ENCODE measurements around the gene ANKMY2.

Gene ANKMY2

DNA sequence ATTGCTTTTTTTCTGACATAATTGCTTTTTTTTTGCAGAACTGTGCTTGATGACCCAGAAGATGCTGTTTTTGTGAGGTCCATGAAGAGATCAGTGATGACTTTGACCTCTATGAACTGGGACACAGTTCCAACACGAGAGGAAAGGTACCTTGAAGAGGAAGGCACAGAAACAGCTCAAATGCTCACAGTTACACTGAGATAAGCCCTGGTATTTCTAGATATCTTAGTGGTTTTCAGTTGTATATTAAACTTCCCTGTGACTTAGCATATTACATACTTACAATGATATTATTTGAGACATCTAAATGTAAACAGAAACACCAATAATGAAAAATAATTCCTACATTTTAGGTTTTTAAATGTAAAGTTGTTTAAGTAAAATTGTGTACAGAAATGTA, 64.3 kb downstream of the ANKMY2 start:
- no peak overlapping the region for H2AFZ ChIP-seq (ENCODE audit: low read length, unreplicated experiment)
- H3K4me1 ChIP-seq (ENCODE audit: control insufficient read depth, insufficient read depth, low read length, unreplicated experiment) = no peaks in the 10 kb centered on the region
- no peaks in the 10 kb centered on the region for H3K36me3 ChIP-seq (ENCODE audit: insufficient read depth, low read length)

DNA sequence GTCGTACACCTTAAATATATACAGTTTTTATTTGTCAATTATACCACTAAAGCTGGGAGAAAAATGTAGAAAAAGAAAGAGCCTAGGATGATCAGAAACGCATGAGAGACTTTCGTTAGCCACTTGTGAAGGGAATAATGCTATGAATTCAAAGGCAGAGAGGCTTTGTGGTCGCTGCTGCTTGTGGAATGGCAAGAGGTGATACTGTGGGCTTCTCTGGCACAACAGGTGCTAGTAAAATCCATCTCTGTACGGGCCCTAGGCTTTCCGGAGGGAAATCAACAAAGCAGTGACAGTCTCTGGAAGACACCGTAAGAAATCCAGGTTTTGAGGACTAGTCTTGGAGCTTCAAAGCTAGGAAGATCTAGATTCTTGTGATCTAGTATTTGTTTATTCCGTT, 66.3 kb downstream of the ANKMY2 start:
- Histone ChIP-seq H3K79me2 (ENCODE audit: control insufficient read depth, insufficient read depth, low read length, unreplicated experiment) (no peaks in the 10 kb centered on the region), H3K4me3 (ENCODE audit: low read depth, low read length) (no peak overlapping the region), H3K4me1 (ENCODE audit: control insufficient read depth, insufficient read depth, low read length, unreplicated experiment) (no peaks in the 10 kb centered on the region), H3K27me3 (ENCODE audit: insufficient read depth, low read length) (no peaks in the 10 kb centered on the region), H2AFZ (ENCODE audit: low read length, unreplicated experiment) (no peak overlapping the region), H3K36me3 (ENCODE audit: insufficient read depth, low read length) (no peaks in the 10 kb centered on the region), H3K27ac (ENCODE audit: low read depth, low read length) (no peak overlapping the region)

More for the DNA sequence above, 64.3 kb downstream of the ANKMY2 start:
- H3K4me3 ChIP-seq (ENCODE audit: low read depth, low read length) = no peak overlapping the region
- no peak overlapping the region for H3K27ac ChIP-seq (ENCODE audit: low read depth, low read length)
- H3K79me2 ChIP-seq (ENCODE audit: control insufficient read depth, insufficient read depth, low read length, unreplicated experiment) = no peaks in the 10 kb centered on the region
- no peaks in the 10 kb centered on the region for H3K27me3 ChIP-seq (ENCODE audit: insufficient read depth, low read length)

DNA sequence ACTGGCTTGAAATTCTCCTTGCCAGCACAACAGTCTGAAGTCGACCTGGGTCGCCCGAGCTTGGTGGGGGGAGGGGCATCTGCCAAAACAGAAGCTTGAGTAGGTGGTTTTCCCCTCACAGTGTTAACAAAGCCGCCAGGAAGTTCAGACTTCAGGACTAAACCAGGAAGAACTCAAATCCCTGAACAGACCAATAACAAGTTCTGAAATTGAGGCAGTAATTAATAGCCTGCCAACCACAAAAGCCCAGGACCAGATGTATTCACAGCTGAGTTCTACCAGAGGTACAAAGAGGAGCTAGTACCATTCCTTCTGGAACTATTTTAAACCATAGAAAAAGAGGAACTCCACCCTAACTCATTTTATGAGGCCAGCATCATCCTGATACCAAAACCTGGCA, 73.6 kb downstream of the ANKMY2 start:
- no peaks in the 10 kb centered on the region for H3K4me1 ChIP-seq (ENCODE audit: control insufficient read depth, insufficient read depth, low read length, unreplicated experiment)
- no peaks in the 10 kb centered on the region for H3K79me2 ChIP-seq (ENCODE audit: control insufficient read depth, insufficient read depth, low read length, unreplicated experiment)
- no peak overlapping the region for H3K27ac ChIP-seq (ENCODE audit: low read depth, low read length)
- no peaks in the 10 kb centered on the region for H3K36me3 ChIP-seq (ENCODE audit: insufficient read depth, low read length)
- H3K4me3 ChIP-seq (ENCODE audit: low read depth, low read length) = no peak overlapping the region
- no peaks in the 10 kb centered on the region for H3K27me3 ChIP-seq (ENCODE audit: insufficient read depth, low read length)
- no peak overlapping the region for H2AFZ ChIP-seq (ENCODE audit: low read length, unreplicated experiment)

DNA sequence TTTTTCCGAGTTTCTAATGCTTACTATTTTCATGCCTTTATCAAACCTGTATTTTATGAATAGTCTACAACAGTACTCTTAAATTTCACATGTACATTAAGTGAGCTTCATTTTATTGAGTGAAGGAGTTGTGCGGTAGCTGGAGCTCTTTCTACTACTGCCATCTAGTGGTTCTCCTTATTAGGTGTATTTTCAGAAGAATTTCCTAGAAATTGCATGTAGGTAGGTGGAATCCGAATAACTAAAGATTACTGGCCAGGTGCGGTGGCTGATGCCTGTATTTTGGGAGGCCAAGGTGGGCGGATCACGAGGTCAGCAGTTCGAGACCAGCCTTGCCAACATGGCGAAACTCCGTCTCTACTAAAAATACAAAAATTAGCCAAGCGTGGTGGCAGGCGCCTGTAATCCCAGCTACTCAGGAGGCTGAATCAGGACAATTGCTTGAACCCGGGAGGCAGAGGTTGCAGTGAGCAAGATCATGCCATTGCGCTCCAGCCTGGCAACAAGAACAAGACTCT, 80.6 kb downstream of the ANKMY2 start:
- no peak overlapping the region for H3K4me3 ChIP-seq (ENCODE audit: low read depth, low read length)
- no peak overlapping the region for H2AFZ ChIP-seq (ENCODE audit: low read length, unreplicated experiment)
- H3K27ac ChIP-seq (ENCODE audit: low read depth, low read length) = no peak overlapping the region
- no peaks in the 10 kb centered on the region for H3K79me2 ChIP-seq (ENCODE audit: control insufficient read depth, insufficient read depth, low read length, unreplicated experiment)
- H3K27me3 ChIP-seq (ENCODE audit: insufficient read depth, low read length) = no peaks in the 10 kb centered on the region
- no peaks in the 10 kb centered on the region for H3K36me3 ChIP-seq (ENCODE audit: insufficient read depth, low read length)
- H3K4me1 ChIP-seq (ENCODE audit: control insufficient read depth, insufficient read depth, low read length, unreplicated experiment) = peaks cover 6% of the 10 kb centered on the region

DNA sequence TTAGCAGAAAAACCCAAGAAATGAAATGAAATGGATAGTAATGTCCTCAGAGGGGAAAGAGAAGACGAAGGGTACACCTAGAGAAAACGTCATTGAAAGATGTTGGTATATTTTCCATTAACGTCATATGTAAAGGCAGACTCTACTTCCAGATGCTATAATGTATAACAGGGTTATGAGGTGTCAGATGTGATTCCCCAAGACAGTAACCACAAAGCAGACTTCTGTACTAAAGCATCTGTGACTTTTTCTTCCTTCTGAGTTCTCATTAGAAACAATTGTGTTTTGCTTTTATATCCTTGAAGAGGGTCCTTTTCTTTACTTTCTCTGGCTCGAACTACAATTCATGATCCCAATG, 81.6 kb downstream of the ANKMY2 start:
- H3K27ac ChIP-seq (ENCODE audit: low read depth, low read length) = no peak overlapping the region
- no peaks in the 10 kb centered on the region for H3K79me2 ChIP-seq (ENCODE audit: control insufficient read depth, insufficient read depth, low read length, unreplicated experiment)
- no peak overlapping the region for H3K4me3 ChIP-seq (ENCODE audit: low read depth, low read length)
- peaks cover 6% of the 10 kb centered on the region for H3K4me1 ChIP-seq (ENCODE audit: control insufficient read depth, insufficient read depth, low read length, unreplicated experiment)
- no peaks in the 10 kb centered on the region for H3K27me3 ChIP-seq (ENCODE audit: insufficient read depth, low read length)
- no peaks in the 10 kb centered on the region for H3K36me3 ChIP-seq (ENCODE audit: insufficient read depth, low read length)
- H2AFZ ChIP-seq (ENCODE audit: low read length, unreplicated experiment) = peak overlapping the region; percentile 16

DNA sequence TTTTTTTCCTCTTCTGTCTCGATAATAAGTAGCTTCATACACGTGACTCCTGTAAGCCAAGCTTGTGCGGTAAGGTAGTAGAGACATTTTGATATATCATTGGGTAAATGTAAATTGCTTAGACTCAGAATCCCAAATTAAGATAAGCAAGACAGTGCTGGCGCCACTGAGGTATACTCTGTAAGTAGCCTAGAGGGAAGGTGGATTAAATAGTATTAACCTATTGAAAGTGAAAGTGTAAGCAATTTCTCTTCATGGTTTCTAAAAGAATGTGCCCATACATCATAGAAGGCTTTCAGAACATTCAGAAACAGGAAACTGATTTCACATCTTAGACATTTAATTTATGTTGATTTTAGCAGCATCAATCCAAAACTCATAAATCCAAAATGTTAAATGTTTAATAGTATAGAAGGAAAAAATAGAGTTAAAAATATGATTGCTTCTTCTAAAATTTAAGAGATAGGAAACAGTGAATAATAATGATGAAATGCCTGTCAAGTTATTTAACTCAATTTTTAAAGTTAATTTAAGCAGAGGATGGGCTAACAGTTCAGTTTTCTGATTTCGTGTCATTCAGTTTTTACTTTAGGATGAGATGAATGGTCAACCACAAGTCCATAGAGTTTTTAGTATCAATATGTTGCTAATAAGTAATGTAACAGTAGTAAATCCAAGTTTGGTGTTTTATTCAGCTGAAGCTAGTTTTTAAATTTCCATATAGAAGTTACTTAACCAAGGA, 82.1 kb downstream of the ANKMY2 start:
- Histone ChIP-seq H3K79me2 (ENCODE audit: control insufficient read depth, insufficient read depth, low read length, unreplicated experiment) (no peaks in the 10 kb centered on the region), H2AFZ (ENCODE audit: low read length, unreplicated experiment) (peak overlapping the region; percentile 16), H3K4me3 (ENCODE audit: low read depth, low read length) (peak overlapping the region; percentile 29; the same call in 1 of the 2 replicates), H3K27me3 (ENCODE audit: insufficient read depth, low read length) (no peaks in the 10 kb centered on the region), H3K4me1 (ENCODE audit: control insufficient read depth, insufficient read depth, low read length, unreplicated experiment) (peaks cover 6% of the 10 kb centered on the region), H3K36me3 (ENCODE audit: insufficient read depth, low read length) (no peaks in the 10 kb centered on the region), H3K27ac (ENCODE audit: low read depth, low read length) (no peak overlapping the region)

DNA sequence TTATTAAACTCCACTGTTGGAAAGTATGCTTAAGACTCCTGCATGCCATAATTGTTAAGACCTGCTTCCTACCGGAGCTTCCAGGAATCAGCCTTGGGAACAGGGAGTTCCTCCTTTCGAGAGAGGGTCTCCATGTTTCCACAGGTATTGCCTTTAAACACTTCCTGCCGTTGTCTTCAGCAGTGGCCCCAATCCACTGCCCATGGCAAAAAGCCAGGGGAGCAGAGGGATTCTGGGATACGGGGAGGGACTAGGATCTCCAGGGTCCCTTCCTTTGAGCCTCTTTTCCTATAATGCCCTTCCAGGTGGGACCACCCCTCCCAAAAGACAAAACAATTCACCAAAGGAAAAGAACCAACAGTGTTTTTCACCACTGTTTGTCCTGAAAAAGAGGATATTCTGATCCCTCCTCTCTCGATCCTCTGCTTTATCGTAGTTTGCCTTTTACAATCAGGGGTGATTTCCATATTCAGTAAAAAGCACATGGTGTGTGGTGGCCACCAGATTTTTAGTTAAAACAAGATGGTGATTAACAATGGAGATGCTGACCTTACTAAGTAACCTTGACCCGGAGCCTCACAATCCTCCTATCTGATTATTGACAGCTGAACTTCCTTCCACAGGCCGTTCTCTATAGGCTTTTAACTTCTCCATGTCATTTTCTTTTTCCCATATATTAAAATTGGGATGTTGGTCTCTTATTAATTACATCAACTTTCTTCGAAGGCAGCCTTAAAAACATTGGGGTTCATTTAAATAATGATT, 82.9 kb downstream of the ANKMY2 start:
- Histone ChIP-seq H3K36me3 (ENCODE audit: insufficient read depth, low read length) (no peaks in the 10 kb centered on the region), H3K79me2 (ENCODE audit: control insufficient read depth, insufficient read depth, low read length, unreplicated experiment) (no peaks in the 10 kb centered on the region), H2AFZ (ENCODE audit: low read length, unreplicated experiment) (peak overlapping the region; percentile 16), H3K4me3 (ENCODE audit: low read depth, low read length) (no peak overlapping the region), H3K27me3 (ENCODE audit: insufficient read depth, low read length) (no peaks in the 10 kb centered on the region), H3K4me1 (ENCODE audit: control insufficient read depth, insufficient read depth, low read length, unreplicated experiment) (peaks cover 6% of the 10 kb centered on the region), H3K27ac (ENCODE audit: low read depth, low read length) (no peak overlapping the region)

DNA sequence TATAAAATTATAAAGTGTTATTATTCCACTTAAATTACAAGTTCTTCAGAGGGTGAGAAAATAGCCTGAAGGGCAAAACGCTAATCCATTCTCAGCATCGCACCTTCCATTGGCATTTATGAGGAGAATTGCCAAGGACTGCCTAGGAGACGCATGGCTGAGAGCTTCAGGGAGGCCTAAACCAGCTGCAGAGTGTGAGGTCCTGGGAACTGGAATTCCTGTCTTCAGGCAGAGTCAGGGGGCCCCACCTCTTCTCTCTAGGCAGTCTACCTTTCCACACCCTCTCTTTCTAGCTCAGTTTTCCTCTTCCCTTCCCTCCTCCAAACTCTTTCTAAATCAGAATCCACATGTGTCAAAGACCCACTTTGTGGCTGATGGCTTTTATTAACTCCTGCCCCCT, 83.6 kb downstream of the ANKMY2 start:
- H2AFZ ChIP-seq (ENCODE audit: low read length, unreplicated experiment) = no peak overlapping the region

DNA sequence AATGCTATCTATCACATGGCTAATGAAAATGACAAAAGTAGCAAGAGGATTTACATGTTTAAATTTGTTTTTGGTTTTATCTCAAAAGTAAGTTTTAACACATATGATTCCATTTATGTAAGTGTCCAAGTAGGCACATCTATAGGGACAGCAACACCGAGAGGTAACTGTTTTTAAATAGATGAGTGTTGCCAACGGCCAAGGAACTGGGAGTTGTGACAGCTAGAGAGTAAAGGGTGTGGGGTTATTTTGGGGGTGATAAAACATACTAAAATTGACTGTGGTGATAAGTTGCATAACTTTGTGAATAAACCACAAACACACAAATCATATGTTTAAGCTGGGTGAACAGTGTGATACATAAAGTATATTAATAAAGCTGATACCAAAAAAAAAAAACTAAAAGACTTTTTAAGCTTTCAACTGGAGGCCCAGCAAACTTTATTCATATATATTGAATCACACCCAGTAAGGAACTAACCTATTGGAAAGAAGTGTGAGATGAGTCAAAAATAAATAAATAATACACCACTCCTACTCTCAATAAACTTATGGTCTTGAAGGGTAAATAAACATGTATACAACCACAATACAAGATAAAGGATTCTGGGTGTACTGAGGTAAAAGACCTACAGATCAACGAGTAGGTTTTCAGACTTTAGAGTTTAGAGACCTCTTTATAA, 85.9 kb downstream of the ANKMY2 start:
- H3K36me3 ChIP-seq (ENCODE audit: insufficient read depth, low read length) = no peaks in the 10 kb centered on the region
- H3K27ac ChIP-seq (ENCODE audit: low read depth, low read length) = no peak overlapping the region
- no peaks in the 10 kb centered on the region for H3K27me3 ChIP-seq (ENCODE audit: insufficient read depth, low read length)
- H3K4me1 ChIP-seq (ENCODE audit: control insufficient read depth, insufficient read depth, low read length, unreplicated experiment) = peaks cover 6% of the 10 kb centered on the region
- H3K79me2 ChIP-seq (ENCODE audit: control insufficient read depth, insufficient read depth, low read length, unreplicated experiment) = no peaks in the 10 kb centered on the region
- no peak overlapping the region for H2AFZ ChIP-seq (ENCODE audit: low read length, unreplicated experiment)
- no peak overlapping the region for H3K4me3 ChIP-seq (ENCODE audit: low read depth, low read length)

More for the DNA sequence above, 83.6 kb downstream of the ANKMY2 start:
- H3K27ac ChIP-seq (ENCODE audit: low read depth, low read length) = no peak overlapping the region
- H3K36me3 ChIP-seq (ENCODE audit: insufficient read depth, low read length) = no peaks in the 10 kb centered on the region
- peaks cover 6% of the 10 kb centered on the region for H3K4me1 ChIP-seq (ENCODE audit: control insufficient read depth, insufficient read depth, low read length, unreplicated experiment)
- no peaks in the 10 kb centered on the region for H3K79me2 ChIP-seq (ENCODE audit: control insufficient read depth, insufficient read depth, low read length, unreplicated experiment)
- H3K4me3 ChIP-seq (ENCODE audit: low read depth, low read length) = no peak overlapping the region
- H3K27me3 ChIP-seq (ENCODE audit: insufficient read depth, low read length) = no peaks in the 10 kb centered on the region

DNA sequence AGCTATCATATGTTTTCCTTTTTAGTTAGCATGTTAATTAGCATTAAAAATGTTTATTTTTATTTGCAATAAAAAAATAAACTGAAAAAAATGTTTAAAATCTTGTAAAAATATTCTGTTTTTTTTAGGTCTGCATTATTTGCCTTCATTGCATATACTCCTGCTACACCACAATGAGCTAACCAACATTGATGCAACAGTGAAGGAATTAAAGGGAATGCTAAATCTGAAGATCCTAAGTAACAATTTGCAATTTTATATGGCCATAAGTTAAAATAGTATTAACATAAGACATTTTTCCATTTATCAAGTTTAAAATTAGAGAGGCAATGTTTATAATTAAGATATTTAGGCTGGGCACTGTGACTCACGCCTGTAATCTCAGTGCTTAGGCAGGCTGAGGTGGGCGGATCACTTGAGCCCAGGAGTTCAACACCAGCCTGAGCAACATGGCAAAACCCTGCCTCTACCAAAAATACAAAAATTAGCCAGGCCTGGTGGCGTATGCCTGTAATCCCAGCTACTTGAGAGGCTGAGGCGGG, 86.7 kb downstream of the ANKMY2 start:
- Histone ChIP-seq H3K79me2 (ENCODE audit: control insufficient read depth, insufficient read depth, low read length, unreplicated experiment) (no peaks in the 10 kb centered on the region), H3K27me3 (ENCODE audit: insufficient read depth, low read length) (no peaks in the 10 kb centered on the region), H3K4me1 (ENCODE audit: control insufficient read depth, insufficient read depth, low read length, unreplicated experiment) (peaks cover 3% of the 10 kb centered on the region)

More for the DNA sequence above, 86.7 kb downstream of the ANKMY2 start:
- no peak overlapping the region for H3K4me3 ChIP-seq (ENCODE audit: low read depth, low read length)
- no peak overlapping the region for H3K27ac ChIP-seq (ENCODE audit: low read depth, low read length)
- no peaks in the 10 kb centered on the region for H3K36me3 ChIP-seq (ENCODE audit: insufficient read depth, low read length)
- H2AFZ ChIP-seq (ENCODE audit: low read length, unreplicated experiment) = no peak overlapping the region

Measured in ACC112 (cell line).